ENCODE data around the gene C1orf50. TPM values are rescaled to one million over a fixed set of nuclear protein-coding genes. Genes with fewer than 3 reads are reported as not detected.

The C1orf50 gene
- total RNA-seq, 2 experiments from 2014 or later = 23.1 to 23.9 TPM

GRCh38 chr1:42820813-42821212 lies 53.8 kb downstream of the C1orf50 start:
- ChIA-PET CTCF (interaction anchor here (2.9 kb wide), 1 partner anchor 26 kb away, joined by 10 read pairs; the partner anchor contains the start of gene ZNF691), POLR2A (interaction anchor here (1.2 kb wide), 1 partner anchor 54 kb away, joined by 3 read pairs; the partner anchor contains the start of genes C1orf50 and P3H1)
- Histone ChIP-seq H3K4me3 (ENCODE audit: low read length) (no peak overlapping the region), H3K4me1 (ENCODE audit: insufficient read depth, low read length) (peaks cover 9% of the 10 kb centered on the region), H3K27ac (ENCODE audit: low read depth in 1 of 2, low read length in 2 of 2) (no peak overlapping the region), H3K9me3 (ENCODE audit: control insufficient read depth in 1 of 2, insufficient read depth in 1 of 2, low read length in 2 of 2) (no peaks in the 10 kb centered on the region), H3K27me3 (ENCODE audit: control insufficient read depth in 1 of 2, insufficient read depth in 2 of 2, low read length in 2 of 2) (no peaks in the 10 kb centered on the region), H3K36me3 (ENCODE audit: insufficient read depth, low read length) (no peaks in the 10 kb centered on the region)
- intact Hi-C loops (cut with DNase I, micrococcal nuclease) = no loop called here
- DNase-seq (no peak), ATAC-seq (ENCODE audit: poor library complexity) (no peak)
- Mint-ChIP-seq H3K36me3 (ENCODE audit: low read depth) (peaks cover 8% of the 10 kb centered on the region), H3K9me3 (no peaks in the 10 kb centered on the region), H3K27ac (no peak overlapping the region), H3K4me1 (ENCODE audit: low read depth) (peaks cover 23% of the 10 kb centered on the region), H3K4me3 (no peak overlapping the region), H3K27me3 (no peaks in the 10 kb centered on the region)
- no peak for TF ChIP-seq CTCF (IDR thresholded peaks at IDR 0.05)

- Mint-ChIP-seq H3K4me1 (ENCODE audit: low read depth) (peaks cover 15% of the 10 kb centered on the region), H3K27ac (no peak overlapping the region), H3K9me3 (no peaks in the 10 kb centered on the region), H3K4me3 (no peak overlapping the region), H3K27me3 (no peaks in the 10 kb centered on the region), H3K36me3 (ENCODE audit: low read depth) (no peaks in the 10 kb centered on the region)
- ATAC-seq (ENCODE audit: poor library complexity) (no peak), DNase-seq (no peak)
- no peak for TF ChIP-seq CTCF (IDR thresholded peaks at IDR 0.05)
- H3K4me1 ChIP-seq (ENCODE audit: insufficient read depth, low read length) = peaks cover under 1% of the 10 kb centered on the region
- intact Hi-C loops (cut with DNase I, micrococcal nuclease) = no loop called here
- ChIA-PET POLR2A (no interaction called here), CTCF (interaction anchor here (0.6 to 0.7 kb wide), 2 partner anchors 97 to 252 kb away, joined by 3 read pairs; no protein-coding TSS in a partner anchor)
- H3K27ac ChIP-seq (ENCODE audit: low read depth in 1 of 2, low read length in 2 of 2) = no peak overlapping the region
- H3K27me3 ChIP-seq (ENCODE audit: control insufficient read depth in 1 of 2, insufficient read depth in 2 of 2, low read length in 2 of 2) = no peaks in the 10 kb centered on the region
- no peaks in the 10 kb centered on the region for H3K36me3 ChIP-seq (ENCODE audit: insufficient read depth, low read length)
- no peak overlapping the region for H3K4me3 ChIP-seq (ENCODE audit: low read length)
- H3K9me3 ChIP-seq (ENCODE audit: control insufficient read depth in 1 of 2, insufficient read depth in 1 of 2, low read length in 2 of 2) = no peaks in the 10 kb centered on the region
These were observed 54.6 kb downstream of the C1orf50 start for GRCh38 chr1:42821690-42822089.

- no peaks in the 10 kb centered on the region for H3K36me3 Mint-ChIP-seq (ENCODE audit: low read depth)
- ATAC-seq (ENCODE audit: poor library complexity) = no peak
- Histone ChIP-seq H3K27me3 (ENCODE audit: control insufficient read depth in 1 of 2, insufficient read depth in 2 of 2, low read length in 2 of 2) (no peaks in the 10 kb centered on the region), H3K27ac (ENCODE audit: low read depth in 1 of 2, low read length in 2 of 2) (no peak overlapping the region), H3K36me3 (ENCODE audit: insufficient read depth, low read length) (no peaks in the 10 kb centered on the region), H3K4me3 (ENCODE audit: low read length) (no peak overlapping the region), H3K4me1 (ENCODE audit: insufficient read depth, low read length) (no peaks in the 10 kb centered on the region), H3K9me3 (ENCODE audit: control insufficient read depth in 1 of 2, insufficient read depth in 1 of 2, low read length in 2 of 2) (no peaks in the 10 kb centered on the region)
- H3K4me1 Mint-ChIP-seq (ENCODE audit: low read depth) = peaks cover 8% of the 10 kb centered on the region
- H3K4me3 Mint-ChIP-seq = no peak overlapping the region
- TF ChIP-seq CTCF (IDR thresholded peaks at IDR 0.05) = no peak
- intact Hi-C loops (cut with DNase I, micrococcal nuclease) = no loop called here
- ChIA-PET POLR2A (no interaction called here), CTCF (no interaction called here)
- H3K9me3 Mint-ChIP-seq = no peaks in the 10 kb centered on the region
- no peak overlapping the region for H3K27ac Mint-ChIP-seq
- DNase-seq = no peak
- H3K27me3 Mint-ChIP-seq = no peaks in the 10 kb centered on the region
These were observed 55.8 kb downstream of the C1orf50 start for GRCh38 chr1:42822800-42823392.
